CD4-positive, alpha-beta T cell treated with Interleukin-15 for 1 hour (primary cell): ENCODE measurements around the gene MINPP1.
"Not testable (repeated sequence)": the region's sequence is repeated elsewhere in the genome, so short reads cannot be mapped to it uniquely, and the experiment has no call there.

Source experiments
- DNase-seq: peaks from one replicate; pipeline ENCODE4 v3.0.0-alpha.2; 2020

The MINPP1 gene

GRCh38 chr10:87578160-87578841 is 73.6 kb downstream of the MINPP1 start:
- DNase-seq = no peak

DNA sequence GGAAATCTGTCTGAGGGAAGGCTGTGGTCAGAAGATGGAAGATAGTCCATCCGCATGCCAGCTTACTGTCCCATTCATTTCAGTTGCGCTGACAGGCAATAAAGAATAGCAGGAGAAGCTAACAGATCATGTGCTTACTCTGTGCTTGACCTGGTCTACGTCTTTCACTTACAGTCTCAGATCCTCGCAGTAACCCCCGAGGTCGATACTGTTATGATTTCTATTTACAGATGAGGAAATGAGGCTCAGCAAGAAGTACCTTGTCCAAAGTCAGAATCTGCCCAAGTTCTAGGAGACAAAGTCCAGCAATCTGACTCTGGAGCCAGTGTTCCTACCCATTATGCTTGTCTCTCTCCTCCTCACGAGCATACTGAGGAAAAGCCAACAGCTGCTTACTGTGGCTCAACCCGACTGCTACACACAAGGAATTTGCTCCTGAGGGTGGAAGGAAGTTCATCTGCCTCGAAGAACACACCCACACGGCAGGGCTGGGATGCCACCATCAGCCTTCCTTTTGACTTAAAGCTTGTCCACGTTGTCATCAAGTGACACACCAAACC is 74.2 kb downstream of the MINPP1 start:
- no peak for DNase-seq

DNA sequence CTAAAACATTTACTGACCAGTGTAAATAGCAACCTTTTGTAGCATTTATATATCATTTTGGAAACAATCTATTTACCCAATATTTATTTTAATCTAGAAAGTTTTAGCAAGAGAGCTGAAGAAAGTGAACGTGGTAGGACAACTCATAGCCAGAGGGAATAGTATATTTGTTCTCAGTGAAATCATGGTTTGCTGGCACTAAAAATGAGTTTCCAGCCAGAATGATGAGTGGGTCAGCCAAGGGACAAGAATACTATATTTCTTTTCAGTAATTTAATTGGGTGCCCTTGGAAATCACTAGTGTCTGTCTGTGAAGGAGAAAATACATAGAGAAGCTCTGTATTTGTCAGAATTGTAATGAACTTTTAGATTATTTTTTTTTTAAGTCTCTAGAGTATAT is 74.9 kb downstream of the MINPP1 start:
- no peak for DNase-seq

DNA sequence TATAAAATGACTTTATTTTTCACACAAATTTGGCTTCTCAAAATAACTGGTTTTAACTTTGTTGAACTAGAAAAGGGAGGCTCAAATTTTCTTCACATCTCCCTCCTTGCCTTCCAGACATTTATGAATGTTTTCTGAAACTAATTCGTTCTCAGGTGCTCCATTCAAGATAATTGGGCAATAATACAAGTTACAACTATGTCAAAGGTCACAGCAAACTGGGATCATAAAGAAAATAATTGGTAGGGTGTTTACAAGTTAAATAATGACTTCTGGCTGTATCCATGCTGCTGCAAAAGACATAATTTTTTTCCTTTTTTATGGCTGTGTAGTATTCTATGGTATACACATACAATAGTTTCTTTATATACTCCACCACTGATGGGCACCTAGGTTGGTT is 75.3 kb downstream of the MINPP1 start:
- no peak for DNase-seq

GRCh38 chr10:87585565-87586514 is 81.1 kb downstream of the MINPP1 start:
- no peak for DNase-seq

DNA sequence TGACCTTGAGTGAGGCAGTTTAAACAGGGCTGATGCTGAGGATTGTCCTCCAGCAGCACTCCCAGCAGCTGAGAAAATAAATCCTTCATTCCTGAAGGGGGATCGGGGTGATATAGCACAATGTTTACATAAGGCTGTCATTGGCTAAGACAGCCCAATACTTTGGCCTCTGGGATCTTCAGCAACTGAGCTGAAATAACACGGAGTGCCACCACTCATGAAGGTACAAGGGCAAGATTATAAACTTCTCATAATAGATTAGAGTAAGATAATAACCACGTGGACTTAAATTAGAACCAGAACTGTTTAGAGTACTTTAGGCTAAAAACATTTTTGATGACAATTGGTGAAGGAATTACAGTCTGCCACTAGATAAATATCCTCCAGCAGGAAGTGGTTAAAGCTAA is 85.0 kb downstream of the MINPP1 start:
- no peak for DNase-seq

DNA sequence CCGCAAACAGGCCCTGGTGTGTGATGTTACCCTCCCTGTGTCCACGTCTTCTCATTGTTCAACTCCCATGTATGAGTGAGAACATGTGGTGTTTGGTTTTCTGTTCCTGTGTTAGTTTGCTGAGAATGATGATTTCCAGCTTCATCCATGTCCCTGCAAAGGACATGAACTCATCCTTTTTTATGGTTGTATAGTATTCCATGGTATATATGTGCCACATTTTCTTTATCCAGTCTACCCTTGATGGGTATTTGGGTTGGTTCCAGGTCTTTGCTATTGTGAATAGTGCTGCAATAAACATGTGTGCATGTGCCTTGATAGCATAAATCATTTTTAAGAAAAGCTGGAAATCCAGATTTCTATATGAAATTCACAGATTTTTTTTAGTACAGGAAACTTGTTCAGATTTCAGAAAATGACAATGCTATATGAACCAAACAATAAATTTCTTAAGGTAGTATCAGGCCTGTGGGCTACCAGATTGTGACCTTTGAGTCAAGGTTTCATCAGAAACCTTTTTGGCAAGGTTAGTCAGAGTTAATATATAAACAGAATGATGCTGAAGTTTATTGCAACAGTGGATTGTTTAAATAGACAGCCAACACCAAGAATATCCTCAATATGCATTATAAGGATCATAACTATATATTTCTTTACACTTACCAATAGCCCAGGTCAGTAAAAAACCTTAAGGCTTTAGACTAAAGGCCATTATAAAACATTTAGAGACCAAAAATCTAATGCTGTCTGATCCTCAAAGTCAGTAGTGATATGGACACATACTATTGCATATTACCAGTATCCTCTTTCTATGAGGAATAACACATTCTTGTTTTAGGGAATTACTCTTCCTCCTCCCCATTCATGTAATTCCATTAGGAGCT is 86.3 kb downstream of the MINPP1 start:
- no peak for DNase-seq

GRCh38 chr10:87591589-87591886 is 86.8 kb downstream of the MINPP1 start:
- DNase-seq = no peak

- not testable (repeated sequence) for DNase-seq
These were observed 88.2 kb downstream of the MINPP1 start for GRCh38 chr10:87592920-87593319.

DNA sequence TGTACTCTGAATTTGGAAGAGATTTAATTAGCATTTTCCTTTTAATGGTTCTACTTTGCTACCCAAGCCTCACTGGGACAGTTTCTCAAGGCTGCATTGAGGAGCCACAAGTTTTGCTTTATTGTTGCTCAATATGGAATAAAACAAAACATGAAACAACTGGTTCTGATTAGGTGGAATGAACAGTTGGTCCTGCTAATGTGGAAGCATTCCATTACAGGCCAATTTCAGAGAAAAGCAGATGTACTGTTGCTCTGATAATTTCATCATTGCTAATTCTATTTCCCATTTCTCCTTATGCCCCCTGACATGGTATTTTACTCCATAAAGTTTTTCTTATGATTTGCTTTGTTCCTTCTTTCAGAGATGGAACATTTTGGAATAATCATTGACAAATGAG is 89.0 kb downstream of the MINPP1 start:
- DNase-seq = no peak

GRCh38 chr10:87594181-87594580 is 89.5 kb downstream of the MINPP1 start:
- DNase-seq = no peak

- DNase-seq = no peak
These were observed 90.2 kb downstream of the MINPP1 start for GRCh38 chr10:87594864-87595263.

DNA sequence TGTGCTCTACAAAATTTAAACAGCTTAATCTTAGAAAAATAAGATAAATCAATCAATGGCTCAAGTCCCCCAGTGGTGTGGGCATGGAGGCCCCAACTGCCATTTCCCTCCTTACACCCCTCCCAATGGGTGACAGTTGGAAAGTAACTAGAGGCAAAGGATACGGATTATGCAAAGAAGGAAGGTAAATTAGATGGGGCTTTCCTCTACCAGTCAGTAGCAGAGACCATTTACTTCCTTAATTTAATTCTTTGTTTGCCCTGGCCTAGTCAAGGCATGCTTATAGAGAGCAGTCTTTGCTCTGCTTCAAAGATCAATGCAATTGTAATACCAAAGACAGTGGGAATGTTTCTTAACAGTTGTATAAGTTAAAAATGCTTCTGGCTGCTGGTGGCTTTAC is 91.7 kb downstream of the MINPP1 start:
- no peak for DNase-seq

DNA sequence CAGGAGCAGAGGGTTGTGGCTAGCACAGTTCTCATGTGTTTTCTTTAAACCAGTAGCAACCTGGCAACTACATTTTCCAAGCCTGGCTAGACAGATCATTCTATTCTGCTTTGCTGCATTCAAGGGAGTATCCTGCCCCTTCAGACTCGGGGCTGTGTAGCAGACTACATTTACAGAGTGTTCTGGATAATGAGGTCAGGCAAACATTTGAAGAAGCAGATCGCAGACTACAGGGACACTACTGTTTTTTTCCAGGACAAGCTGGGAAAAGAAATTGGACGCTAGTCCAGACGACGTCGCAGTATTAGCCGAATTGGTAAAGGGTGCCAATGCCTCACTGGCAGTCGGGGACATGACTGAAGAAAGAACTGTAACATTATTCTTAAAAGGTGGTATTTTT is 94.0 kb downstream of the MINPP1 start:
- DNase-seq = no peak

DNA sequence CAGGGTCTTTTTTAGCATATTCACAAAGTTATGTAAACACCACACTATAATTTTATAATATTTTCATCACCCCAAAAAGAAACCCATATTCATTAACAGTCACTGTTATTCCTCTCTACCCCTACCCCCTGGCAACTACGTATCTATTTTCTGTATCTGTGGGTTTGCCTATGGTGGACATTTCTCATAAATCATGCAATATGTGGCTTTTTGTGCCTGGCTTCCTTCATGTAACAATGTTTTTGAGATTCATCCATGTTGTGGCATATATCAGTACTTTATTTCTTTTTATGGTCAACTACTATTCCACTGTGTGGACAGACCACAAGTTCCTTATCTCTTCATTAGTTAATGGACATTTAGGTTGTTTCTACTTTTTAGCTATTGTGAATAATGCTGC is 95.9 kb downstream of the MINPP1 start:
- no peak for DNase-seq
